HG03159 (cell line): ENCODE measurements around the gene RDM1.
"Not testable (repeated sequence)": the region's sequence is repeated elsewhere in the genome, so short reads cannot be mapped to it uniquely, and the experiment has no call there.

Source experiments
- ATAC-seq: cut with Tn5 transposase; IDR thresholded peaks from one replicate; pipeline ENCODE4 v1.9.1; 2021; ENCODE audit warnings: mild to moderate bottlenecking, moderate library complexity; ENCODE audit not compliant: unreplicated experiment

Gene RDM1

GRCh38 chr17:35900708-35901480 is 29.7 kb downstream of the RDM1 start:
- no peak for ATAC-seq

- ATAC-seq: no peak
These were observed 30.3 kb downstream of the RDM1 start for GRCh38 chr17:35900280-35900679.

GRCh38 chr17:35898283-35899070 is 32.1 kb downstream of the RDM1 start:
- no peak for ATAC-seq

- ATAC-seq: not testable (repeated sequence)
These were observed 32.8 kb downstream of the RDM1 start for GRCh38 chr17:35897772-35898171.

DNA sequence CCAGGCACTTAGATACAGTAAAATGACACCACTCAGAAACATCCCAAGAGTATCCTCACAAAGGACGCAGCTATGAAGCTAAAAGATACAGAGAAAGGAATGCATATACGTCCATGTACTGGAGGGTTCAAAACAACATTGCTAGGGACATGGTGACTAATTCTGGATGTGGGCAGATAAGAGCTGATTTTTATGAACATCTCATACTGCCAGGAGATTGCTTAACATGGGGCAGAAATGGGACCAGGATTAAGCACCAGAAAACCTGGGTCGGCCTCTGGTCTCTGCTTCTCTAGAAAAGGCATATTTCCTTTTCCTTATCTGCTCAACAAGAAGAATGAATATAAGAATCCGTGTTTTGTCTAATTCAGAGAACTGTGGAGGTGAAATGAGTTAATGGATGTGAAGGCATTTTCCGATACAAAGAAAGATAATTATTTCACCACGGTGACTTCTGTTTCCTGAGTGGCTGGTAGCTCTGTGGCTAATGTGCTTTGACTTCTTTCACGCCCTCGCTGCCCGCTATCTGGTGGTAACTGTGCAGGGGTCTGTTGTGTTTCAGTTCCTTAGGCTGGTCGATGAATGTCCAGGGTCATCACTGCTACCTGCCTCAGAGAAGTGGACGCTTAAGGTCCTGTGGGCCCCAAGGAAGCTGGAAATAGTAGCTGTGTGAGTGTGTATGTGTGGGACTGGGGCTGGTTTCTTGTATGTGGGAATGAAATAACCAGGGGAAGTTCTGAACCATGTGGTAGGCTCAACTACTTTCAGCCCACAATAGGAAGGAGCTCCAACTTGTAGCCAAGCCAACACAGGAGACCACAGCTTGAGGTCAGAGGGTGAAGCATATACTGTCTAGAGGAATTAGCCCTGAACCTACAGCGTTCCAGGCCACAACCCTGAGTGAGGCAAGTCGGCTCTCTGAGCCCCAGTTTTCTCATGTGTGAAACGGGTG is 34.7 kb downstream of the RDM1 start:
- no peak for ATAC-seq

- ATAC-seq: no peak
These were observed 36.4 kb downstream of the RDM1 start for GRCh38 chr17:35894206-35894605.

DNA sequence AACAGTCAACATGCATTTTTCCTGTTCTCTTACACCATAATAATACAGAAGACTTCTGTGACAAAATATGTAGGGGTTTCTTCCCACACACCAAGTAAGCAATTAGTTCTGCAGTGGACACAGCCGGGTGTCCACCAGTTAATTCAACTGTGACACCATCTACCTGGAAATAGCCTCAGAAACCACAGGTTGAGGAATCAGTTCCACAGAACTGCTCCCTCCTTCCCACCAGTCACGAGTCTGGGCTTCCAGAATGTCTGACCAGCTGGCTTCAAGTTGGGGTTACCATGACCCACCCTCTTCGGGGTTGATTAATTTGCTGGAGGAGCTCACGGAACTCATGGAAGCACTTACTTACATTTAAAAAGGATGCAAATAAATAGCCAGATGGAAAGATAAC is 36.8 kb downstream of the RDM1 start:
- no peak for ATAC-seq

DNA sequence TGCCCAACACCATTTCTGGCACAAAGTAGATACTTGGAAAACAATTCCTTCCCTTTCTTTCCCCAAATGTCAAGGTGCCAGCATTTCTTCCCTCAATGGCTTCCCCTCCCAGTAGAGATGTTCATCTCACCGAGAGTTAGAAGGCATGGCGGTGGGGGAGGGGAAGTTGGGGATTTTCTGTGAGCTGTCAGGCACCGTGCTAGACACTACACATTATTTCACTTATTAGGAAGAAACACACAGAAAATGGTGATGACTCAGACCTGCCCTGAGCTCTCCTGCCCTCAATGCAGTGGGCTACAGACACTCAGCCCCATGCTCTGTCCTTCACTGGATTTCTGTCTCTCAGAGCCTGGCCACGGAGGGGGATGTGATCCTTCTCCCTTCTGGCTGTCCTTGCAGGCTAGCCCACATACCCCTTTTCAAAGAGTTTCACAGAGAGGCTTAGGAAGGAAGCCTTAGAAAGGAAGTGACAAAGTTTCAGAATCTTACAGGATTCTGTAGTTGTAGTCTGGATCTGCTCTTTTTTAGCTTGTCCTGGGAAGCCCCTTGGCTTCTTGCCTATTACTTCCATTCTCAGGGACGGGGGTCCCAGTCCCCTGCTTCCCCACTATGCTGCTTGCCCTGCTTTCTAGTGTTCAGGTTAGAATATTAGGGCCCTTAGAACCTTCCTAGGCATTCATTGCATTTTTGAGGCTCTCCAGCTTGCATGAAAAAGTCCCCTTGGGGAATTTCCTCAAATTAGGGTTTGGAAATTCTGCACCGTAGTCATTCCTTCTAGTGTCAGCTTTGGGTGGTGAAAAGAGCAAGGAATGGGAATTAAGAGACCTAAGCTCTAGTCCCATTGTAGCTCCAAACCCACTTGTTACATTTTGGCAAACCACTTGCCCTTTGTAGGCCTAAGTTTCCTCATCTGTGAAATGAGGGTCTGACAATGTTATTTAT is 38.2 kb downstream of the RDM1 start:
- ATAC-seq: no peak

- ATAC-seq: no peak
These were observed 39.3 kb downstream of the RDM1 start for GRCh38 chr17:35891269-35891668.

GRCh38 chr17:35890774-35891155 is 39.8 kb downstream of the RDM1 start:
- no peak for ATAC-seq

- no peak for ATAC-seq
These were observed 40.5 kb downstream of the RDM1 start for GRCh38 chr17:35889818-35890773.

DNA sequence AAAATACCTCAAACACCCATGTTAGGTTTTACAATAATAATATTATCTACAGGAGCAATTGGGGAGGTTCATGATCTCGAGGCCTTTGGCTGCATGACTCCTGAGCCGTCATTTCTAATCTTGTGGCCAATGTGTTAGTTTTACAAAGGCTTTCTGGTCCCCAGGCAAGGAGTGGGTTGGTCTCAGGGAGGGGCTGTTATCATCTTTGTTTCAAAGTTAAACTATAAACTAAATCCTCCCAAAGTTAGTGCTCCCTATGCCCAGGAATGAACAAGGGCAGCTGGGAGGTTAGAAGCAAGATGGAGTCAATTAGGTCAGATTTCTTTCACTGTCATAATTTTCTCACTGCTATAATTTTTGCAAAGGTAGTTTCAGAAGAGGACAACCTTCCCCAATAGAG is 41.3 kb downstream of the RDM1 start:
- ATAC-seq: no peak

GRCh38 chr17:35879773-35880654 is 50.6 kb downstream of the RDM1 start, which contains the start of gene CCL5:
TSS of gene CCL5 (minus strand) at chr17:35880360.
- peak; percentile 80 for ATAC-seq

- no peak for ATAC-seq
These were observed 52.2 kb downstream of the RDM1 start for GRCh38 chr17:35878361-35878760.

DNA sequence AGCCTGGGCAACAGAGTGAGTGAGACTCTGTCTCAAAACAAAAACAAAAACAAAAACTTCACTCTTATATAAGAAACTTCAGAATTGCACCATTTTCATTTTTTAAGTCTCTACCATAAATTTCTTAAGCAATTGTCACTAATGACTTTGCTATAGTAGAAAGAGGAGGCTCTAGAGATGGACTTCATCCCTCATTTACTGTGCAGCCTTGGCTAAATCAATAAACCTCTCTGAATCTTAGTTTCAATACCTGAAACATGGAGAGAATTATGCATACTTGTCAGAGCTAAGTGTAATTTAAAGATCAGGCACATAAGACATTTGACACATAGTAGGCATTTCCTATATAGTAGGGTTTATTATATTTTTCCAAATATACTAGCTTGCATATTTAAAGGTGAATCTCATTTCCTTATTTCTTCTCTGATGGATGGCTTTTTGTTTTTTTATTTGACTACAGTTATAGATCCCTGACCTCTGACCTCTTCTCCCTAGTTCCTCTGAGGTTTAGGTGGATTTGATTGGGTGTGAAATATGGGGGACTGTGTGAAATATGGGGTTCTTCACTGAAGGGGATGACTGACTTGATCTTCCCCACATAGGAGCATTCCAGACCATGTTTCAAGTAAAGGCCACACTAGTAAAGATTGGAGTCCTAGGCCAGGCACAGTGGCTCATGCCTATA is 53.1 kb downstream of the RDM1 start:
- no peak for ATAC-seq

GRCh38 chr17:35876534-35876933 is 54.0 kb downstream of the RDM1 start:
- no peak for ATAC-seq

- ATAC-seq: no peak
These were observed 54.8 kb downstream of the RDM1 start for GRCh38 chr17:35875800-35876139.
